K562 (cell line): ENCODE data around the gene SCLY. TPM values are rescaled to one million over a fixed set of nuclear protein-coding genes. Genes with fewer than 3 reads are reported as not detected.

Source experiments
- ATAC-seq: fragments of 200-7000 bp; cut with Tn5 transposase; 3 replicates; pipeline ENCODE4 v1.9.1; 2020; ENCODE audit warnings: moderate library complexity
- BruUV-seq: library from RNA; stranded (reverse); fragments of 400-500 nt; replicated peaks from 2 replicates; lab custom pipeline; 2021; lab: Mats Ljungman, UMichigan
- CTCF ChIA-PET: fragments of 300-600 bp; formaldehyde crosslinking; extraction: SDS; loops from one replicate; lab custom pipeline; 2021; ENCODE audit warnings: low intra/inter-chr PET ratio; lab: Yijun Ruan, JAX
- POLR2A ChIA-PET: fragments of 300-600, 350-650 bp; sonication (Branson Sonifier 250); formaldehyde crosslinking; extraction: SDS; loops from one replicate; lab custom pipeline; 2021; ENCODE audit warnings: antibody characterized with exemption, inconsistent platforms; lab: Yijun Ruan, JAX
- DNase-seq, 4 experiments: peaks; one replicate each; pipeline versions ENCODE4 v3.0.0 to v3.0.0-alpha.2; 2011 to 2018; ENCODE audit warnings: low spot score in 3 of 4, mixed read lengths in 3 of 4; ENCODE audit errors: extremely low read depth in 1 of 4
- FAIRE-seq: peaks from 2 replicates; lab custom pipeline; 2011; peaks lifted over from hg19 to GRCh38; lab: Jason Lieb, UNC
- H2AFZ ChIP-seq: 2 replicates; pipeline ENCODE4 v1.6.0; 2011; ENCODE audit warnings: low read depth, low read length, control low read depth, inconsistent platforms
- H3K27ac ChIP-seq: fragments of 200-600 bp; 3 replicates; pipeline ENCODE4 v1.8.0; 2011; ENCODE audit warnings: low read depth, mild to moderate bottlenecking, control low read depth, inconsistent platforms, low read length, moderate library complexity, mixed read lengths; ENCODE audit errors: extremely low read depth
- H3K27me3 ChIP-seq, 2 experiments: fragments of 300-600 bp in 1 of 2; 2 replicates in 1 of 2; 3 replicates in 1 of 2; pipeline versions ENCODE4 v1.6.0 to v1.8.0; 2011; ENCODE audit warnings: inconsistent platforms in 2 of 2, low read length in 2 of 2, mild to moderate bottlenecking in 1 of 2, mixed read lengths in 1 of 2, moderate library complexity in 1 of 2; ENCODE audit not compliant: control insufficient read depth in 2 of 2, insufficient read depth in 2 of 2
- H3K36me3 ChIP-seq: fragments of 300-600 bp; 3 replicates; pipeline ENCODE4 v1.8.0; 2011; ENCODE audit warnings: mild to moderate bottlenecking, low read length, inconsistent platforms; ENCODE audit not compliant: control insufficient read depth, insufficient read depth
- H3K4me1 ChIP-seq, 2 experiments: fragments of 200-600 bp in 1 of 2; replicated peaks in 1 of 2; 2 replicates in 1 of 2; 3 replicates in 1 of 2; pipeline versions ENCODE4 v1.5.1 to v1.8.0; 2011; ENCODE audit warnings: inconsistent platforms in 2 of 2, low read length in 2 of 2, mild to moderate bottlenecking in 1 of 2, mixed read lengths in 1 of 2, moderate library complexity in 1 of 2; ENCODE audit not compliant: control insufficient read depth in 2 of 2, insufficient read depth in 2 of 2
- H3K4me2 ChIP-seq: 2 replicates; pipeline ENCODE4 v1.6.1; 2011; ENCODE audit warnings: low read length, control low read depth, inconsistent platforms, mixed read lengths; ENCODE audit not compliant: insufficient read depth
- H3K4me3 ChIP-seq: fragments of 200-600 bp; sonication (generic), shearing (Covaris generic); 2 replicates; pipeline ENCODE4 v1.5.1; 2016; ENCODE audit warnings: control low read depth, inconsistent platforms
- H3K79me2 ChIP-seq: fragments of 200-600 bp; 3 replicates; pipeline ENCODE4 v1.8.0; 2011; ENCODE audit warnings: low read length, inconsistent platforms; ENCODE audit not compliant: control insufficient read depth, insufficient read depth
- H3K9ac ChIP-seq, 2 experiments: 2 replicates each; pipeline versions ENCODE4 v1.6.0 to v1.6.1; 2011; ENCODE audit warnings: low read depth in 2 of 2, low read length in 2 of 2, control low read depth in 1 of 2, inconsistent platforms in 1 of 2, mild to moderate bottlenecking in 1 of 2, mixed read lengths in 1 of 2; ENCODE audit not compliant: insufficient read depth in 1 of 2
- H3K9me1 ChIP-seq: one replicate; pipeline ENCODE4 v1.6.0; 2011; ENCODE audit warnings: inconsistent platforms, mild to moderate bottlenecking, low read length, moderate library complexity; ENCODE audit not compliant: control insufficient read depth, insufficient read depth
- H3K9me3 ChIP-seq: replicated peaks from 2 replicates; pipeline ENCODE4 v1.5.1; 2011; ENCODE audit warnings: low read depth, low read length, inconsistent platforms; ENCODE audit not compliant: control insufficient read depth, insufficient read depth
- H4K20me1 ChIP-seq: replicated peaks from 2 replicates; pipeline ENCODE4 v1.6.1; 2011; ENCODE audit warnings: low read length, inconsistent platforms, mixed read lengths; ENCODE audit not compliant: control insufficient read depth, insufficient read depth
- ATF1 ChIP-seq, 2 experiments: fragments of 450-650 bp in 1 of 2; IDR thresholded peaks; 2 replicates each; pipeline ENCODE4 v1.6.1; 2016; ENCODE audit warnings: missing compliant biosample characterization in 1 of 2, missing genetic modification characterization in 1 of 2
- KDM1A ChIP-seq, 2 experiments: fragments of 450-650 bp; IDR thresholded peaks; 2 replicates each; pipeline ENCODE4 v1.6.1; 2016; ENCODE audit warnings: mild to moderate bottlenecking in 2 of 2
- MAZ ChIP-seq, 2 experiments: fragments of 450-650 bp in 1 of 2; sonication (generic) in 1 of 2; formaldehyde crosslinking; IDR thresholded peaks in 1 of 2; conservative IDR thresholded peaks in 1 of 2; 2 replicates each; pipeline versions ENCODE4 v1.4.0 to v1.5.0; 2020; ENCODE audit warnings: mild to moderate bottlenecking in 1 of 2, missing genetic modification reagents in 1 of 2
- NCOA2 ChIP-seq, 2 experiments: fragments of 450-650 bp; IDR thresholded peaks; 2 replicates each; pipeline ENCODE4 v1.6.1; 2018; ENCODE audit warnings: mild to moderate bottlenecking in 2 of 2, moderate library complexity in 1 of 2; ENCODE audit not compliant: partially characterized antibody in 2 of 2
- RBM34 ChIP-seq: fragments of 200-400 bp; formaldehyde crosslinking; IDR thresholded peaks from 2 replicates; pipeline ENCODE4 v1.6.1; 2018; ENCODE audit warnings: low read length, borderline replicate concordance; ENCODE audit not compliant: insufficient read depth
- TFAM ChIP-seq: fragments of 250-450 bp; sonication (Bioruptor Pico); conservative IDR thresholded peaks from 2 replicates; pipeline ENCODE4 v1.5.0; 2021; ENCODE audit warnings: mild to moderate bottlenecking, moderate library complexity
- THRB ChIP-seq: fragments of 450-650 bp; formaldehyde crosslinking; conservative IDR thresholded peaks from 2 replicates; pipeline ENCODE4 v1.4.0; 2022; ENCODE audit warnings: mild to moderate bottlenecking, missing genetic modification characterization
- WGBS: fragments of 100-300 bp; shearing (Covaris generic); methylation state at CpG from one replicate; pipeline ENCODE4 v1.1.6; 2016; ENCODE audit warnings: low coverage, mixed read lengths; ENCODE audit not compliant: insufficient coverage; ENCODE audit errors: missing lambda C conversion rate; 5-methylcytosine and 5-hydroxymethylcytosine counted together
- in situ Hi-C: fragments of 300-500 bp; cut with MboI; formaldehyde crosslinking; loops from 4 replicates; pipeline ENCODE4 v1.15.0; 2018; ENCODE audit warnings: inconsistent platforms, mixed read lengths
- intact Hi-C: fragments of 100-400 bp; cut with micrococcal nuclease; formaldehyde crosslinking; loops from 2 replicates; pipeline ENCODE4 v1.14.2; 2022
- polyA plus RNA-seq, 8 experiments: library from polyadenylated mRNA; depleted of rRNA in 4 of 8; stranded (reverse) in 5 of 8; unstranded in 3 of 8; fragments of >200 nt; fragmentation: Nextera tagmentation in 2 of 8; fragmentation: Illumina TruSeq in 1 of 8; extraction: Ambion mirVana in 2 of 8; extraction: Trizol in 1 of 8; gene quantifications; 2 replicates each; pipeline versions ENCODE4 v1.2.1 to v1.2.3, GENCODE V29; 2011 to 2014; ENCODE audit warnings: inconsistent platforms in 1 of 8, missing spikeins in 1 of 8
- total RNA-seq, 7 experiments: library from RNA; depleted of rRNA in 6 of 7; stranded (reverse); fragments of >200 nt in 6 of 7; fragmentation: Illumina TruSeq in 2 of 7; extraction: Trizol in 2 of 7; gene quantifications; 2 replicates each; pipeline versions ENCODE4 v1.2.1 to v1.2.3, GENCODE V29; 2011 to 2021; ENCODE audit warnings: low replicate concordance in 1 of 7
- TF ChIP-seq, protein P1 (sequence below): fragments of 450-650 bp; IDR thresholded peaks from 2 replicates; pipeline ENCODE4 v1.6.1; 2017; ENCODE audit warnings: mild to moderate bottlenecking, moderate library complexity

The SCLY gene
- total and polyA plus RNA-seq, 9 of the 15 experiments (the other 6 are each of a cell fraction or from before 2014, with no cell fraction given) = 2.6 to 32.2 (median 21.1) TPM

- DNase-seq = no peak
- Histone ChIP-seq H3K27ac (no peak overlapping the region), H3K9me1 (no peaks in the 10 kb centered on the region), H3K36me3 (no peaks in the 10 kb centered on the region), H3K27me3 (peaks cover 5 to 48% of the 10 kb centered on the region in 2 experiments; a peak in 4 of 5 replicates), H4K20me1 (no peaks in the 10 kb centered on the region), H3K4me3 (no peak overlapping the region), H3K4me2 (no peak overlapping the region), H3K9me3 (0 out of 2 replicates have a peak, but pooled peaks cover 2% of the 10 kb centered on the region), H3K79me2 (no peaks in the 10 kb centered on the region), H3K9ac (no peak overlapping the region), H2AFZ (no peak overlapping the region), H3K4me1 (peaks cover 0 to 49% of the 10 kb centered on the region in 2 experiments; a peak in 3 of 5 replicates)
- ChIA-PET POLR2A (interaction anchor here (1.3 kb wide), 1 partner anchor 10 kb away, joined by 3 read pairs; no protein-coding TSS in a partner anchor), CTCF (no interaction called here)
- ATAC-seq = no peak
- in situ Hi-C loops (no loop called here), intact Hi-C loops (no loop called here)
- WGBS = 45% methylated on average over 8 of the region's 19 CpGs
- no TSS peak for BruUV-seq
- FAIRE-seq = no peak
- TF ChIP-seq MAZ (CRISPR knock-in tag; conservative IDR thresholded peaks at IDR 0.05 in 1 of 2, IDR thresholded peaks at IDR 0.05 in 1 of 2) (no peak), RBM34 (no peak), ATF1 (CRISPR knock-in tag; IDR thresholded peaks at IDR 0.05) (no peak), ATF1 (tag; IDR thresholded peaks at IDR 0.05) (no peak), TFAM (no peak), NCOA2 (IDR thresholded peaks at IDR 0.05; ENCODE audit: partially characterized antibody in 2 of 2) (no peak), THRB (CRISPR knock-in tag) (no peak), KDM1A (IDR thresholded peaks at IDR 0.05) (peak in 1 of 2 experiments; percentile 80; a peak in 2 of 4 replicates)
- TF ChIP-seq, protein P1, sequence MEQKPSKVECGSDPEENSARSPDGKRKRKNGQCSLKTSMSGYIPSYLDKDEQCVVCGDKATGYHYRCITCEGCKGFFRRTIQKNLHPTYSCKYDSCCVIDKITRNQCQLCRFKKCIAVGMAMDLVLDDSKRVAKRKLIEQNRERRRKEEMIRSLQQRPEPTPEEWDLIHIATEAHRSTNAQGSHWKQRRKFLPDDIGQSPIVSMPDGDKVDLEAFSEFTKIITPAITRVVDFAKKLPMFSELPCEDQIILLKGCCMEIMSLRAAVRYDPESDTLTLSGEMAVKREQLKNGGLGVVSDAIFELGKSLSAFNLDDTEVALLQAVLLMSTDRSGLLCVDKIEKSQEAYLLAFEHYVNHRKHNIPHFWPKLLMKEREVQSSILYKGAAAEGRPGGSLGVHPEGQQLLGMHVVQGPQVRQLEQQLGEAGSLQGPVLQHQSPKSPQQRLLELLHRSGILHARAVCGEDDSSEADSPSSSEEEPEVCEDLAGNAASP = no peak
Observed at GRCh38 chr2:238124488-238125126, 63.8 kb downstream of the SCLY start.
